OCI-LY3 (cell line): ENCODE measurements around the gene YBX1.

ENCODE experiments used
- H2AFZ ChIP-seq: fragments of 200-600, 300-600 bp; shearing (Covaris generic); 2 replicates; pipeline ENCODE4 v1.6.0; 2014; ENCODE audit warnings: antibody characterized with exemption, low read depth, low read length
- H3K27ac ChIP-seq: fragments of 200-600, 300-600 bp; sonication (generic); 2 replicates; pipeline ENCODE4 v1.5.1; 2014; ENCODE audit warnings: mild to moderate bottlenecking, low read length, moderate library complexity, mixed read lengths
- H3K27me3 ChIP-seq: fragments of 200-600, 300-600 bp; sonication (generic); 2 replicates; pipeline ENCODE4 v1.6.1; 2014; ENCODE audit warnings: low read depth, low read length, mixed read lengths
- H3K36me3 ChIP-seq: fragments of 200-600, 300-600 bp; sonication (generic); replicated peaks from 2 replicates; pipeline ENCODE3; 2014; ENCODE audit warnings: low read depth, low read length, mixed read lengths
- H3K4me1 ChIP-seq: fragments of 300-600, 200-600 bp; sonication (generic); 2 replicates; pipeline ENCODE4 v1.6.1; 2014; ENCODE audit warnings: low read length, mixed read lengths
- H3K4me2 ChIP-seq: fragments of 200-600, 300-600 bp; sonication (generic); 2 replicates; pipeline ENCODE4 v1.6.1; 2014; ENCODE audit warnings: low read length, mixed read lengths
- H3K4me3 ChIP-seq: fragments of 300-600, 200-600 bp; sonication (generic); 2 replicates; pipeline ENCODE4 v1.5.1; 2014; ENCODE audit warnings: antibody characterized with exemption, mild to moderate bottlenecking, low read length, moderate library complexity
- H3K79me2 ChIP-seq: fragments of 300-600, 200-600 bp; shearing (Covaris generic); 2 replicates; pipeline ENCODE4 v1.6.1; 2014; ENCODE audit warnings: mild to moderate bottlenecking, low read length, mixed read lengths
- H3K9ac ChIP-seq: fragments of 300-600, 200-600 bp; shearing (Covaris generic); 2 replicates; pipeline ENCODE4 v1.6.0; 2014; ENCODE audit warnings: mild to moderate bottlenecking, low read length, moderate library complexity
- H3K9me3 ChIP-seq: fragments of 200-600, 300-600 bp; shearing (Covaris generic); 2 replicates; pipeline ENCODE4 v1.6.1; 2014; ENCODE audit warnings: low read length, mixed read lengths; ENCODE audit not compliant: insufficient read depth
- H4K20me1 ChIP-seq: fragments of 200-600, 300-600 bp; sonication (generic); 2 replicates; pipeline ENCODE4 v1.6.1; 2016; ENCODE audit warnings: low read length, mixed read lengths; ENCODE audit not compliant: insufficient read depth
- CTCF ChIP-seq: fragments of 200-600, 300-600 bp; sonication (generic); IDR thresholded peaks from 2 replicates; pipeline ENCODE4 v1.5.1; 2014; ENCODE audit warnings: antibody characterized with exemption, low read length, low read depth
- EZH2phosphoT487 ChIP-seq: fragments of 200-600 bp; shearing (Covaris generic); IDR thresholded peaks from 2 replicates; pipeline ENCODE4 v1.6.1; 2018; ENCODE audit warnings: antibody characterized with exemption, mixed run types, low read depth

YBX1 gene

GRCh38 chr1:42752284-42752683, 70.1 kb downstream of the YBX1 start:
- H3K79me2 ChIP-seq, result no peaks in the 10 kb centered on the region
- no peak overlapping the region for H3K4me2 ChIP-seq
- H4K20me1 ChIP-seq, result no peaks in the 10 kb centered on the region
- H3K36me3 ChIP-seq, result peaks cover 20% of the 10 kb centered on the region
- no peak overlapping the region for H2AFZ ChIP-seq
- no peaks in the 10 kb centered on the region for H3K27me3 ChIP-seq
- no peaks in the 10 kb centered on the region for H3K4me1 ChIP-seq
- no peak overlapping the region for H3K27ac ChIP-seq
- no peak overlapping the region for H3K4me3 ChIP-seq
- H3K9me3 ChIP-seq, result no peaks in the 10 kb centered on the region
- TF ChIP-seq CTCF, result no peak
- no peak for TF ChIP-seq EZH2phosphoT487
- no peak overlapping the region for H3K9ac ChIP-seq

DNA sequence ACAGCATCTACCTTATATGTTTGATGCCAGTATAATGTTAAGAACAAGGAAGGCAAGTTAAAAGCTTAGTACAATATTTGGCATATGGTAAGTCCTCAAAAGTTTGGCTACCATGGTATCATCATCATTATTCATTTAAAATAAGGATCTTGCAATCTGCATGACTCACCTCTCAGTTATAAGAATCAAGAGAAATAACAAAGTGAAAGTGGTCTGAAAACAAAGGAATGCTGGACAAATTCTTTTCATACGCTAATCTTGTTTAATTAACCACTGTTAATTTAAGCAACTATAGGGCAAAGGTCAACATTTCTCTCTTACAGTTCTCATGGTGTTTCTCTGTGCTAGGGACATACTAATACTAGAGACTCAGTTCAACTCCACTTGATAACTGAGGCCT, 70.9 kb downstream of the YBX1 start:
- TF ChIP-seq EZH2phosphoT487, result no peak
- no peak for TF ChIP-seq CTCF
- no peak overlapping the region for H2AFZ ChIP-seq

More for the DNA sequence above, 70.9 kb downstream of the YBX1 start:
- Histone ChIP-seq H3K27me3 (no peaks in the 10 kb centered on the region), H3K9me3 (no peaks in the 10 kb centered on the region), H3K4me2 (no peak overlapping the region), H3K4me3 (no peak overlapping the region), H3K36me3 (peaks cover 20% of the 10 kb centered on the region), H3K4me1 (no peaks in the 10 kb centered on the region), H3K9ac (no peak overlapping the region), H3K27ac (no peak overlapping the region), H3K79me2 (no peaks in the 10 kb centered on the region), H4K20me1 (no peaks in the 10 kb centered on the region)
